Liver (tissue), 9 donors: ENCODE results near the gene IGHMBP2. TPM values are rescaled to one million over a fixed set of nuclear protein-coding genes. Genes with fewer than 3 reads are reported as not detected.

ENCODE experiments used
- DNase-seq: peaks from one replicate; pipeline ENCODE4 v3.0.0-alpha.2; 2017; ENCODE audit warnings: low spot score
- H3K27ac ChIP-seq, 2 donors: one replicate each; pipeline ENCODE4 v1.7.0; 2013; ENCODE audit warnings: inconsistent platforms in 2 of 2, low read length in 2 of 2, control low read depth in 1 of 2, low read depth in 1 of 2, mild to moderate bottlenecking in 1 of 2
- H3K27me3 ChIP-seq, 4 donors: one replicate each; pipeline versions ENCODE4 v1.6.1 to v1.7.0; 2013; ENCODE audit warnings: low read length in 3 of 4, inconsistent platforms in 1 of 4, mild to moderate bottlenecking in 1 of 4, moderate library complexity in 1 of 4; ENCODE audit not compliant: control insufficient read depth in 4 of 4, insufficient read depth in 4 of 4
- H3K36me3 ChIP-seq, 4 donors: one replicate each; pipeline versions ENCODE4 v1.6.1 to v1.7.0; 2013; ENCODE audit warnings: low read length in 3 of 4, mild to moderate bottlenecking in 3 of 4, low read depth in 1 of 4, moderate library complexity in 1 of 4; ENCODE audit not compliant: control insufficient read depth in 4 of 4, insufficient read depth in 3 of 4
- H3K4me1 ChIP-seq, 4 donors: one replicate each; pipeline versions ENCODE4 v1.6.1 to v1.7.0; 2013; ENCODE audit warnings: low read length in 3 of 4, mild to moderate bottlenecking in 3 of 4, moderate library complexity in 1 of 4; ENCODE audit not compliant: control insufficient read depth in 4 of 4, insufficient read depth in 4 of 4
- H3K4me3 ChIP-seq, 3 donors: one replicate each; pipeline versions ENCODE4 v1.6.1 to v1.7.0; 2013; ENCODE audit warnings: low read length in 3 of 3, control low read depth in 1 of 3, low read depth in 1 of 3, mild to moderate bottlenecking in 1 of 3
- H3K9ac ChIP-seq, 2 donors: one replicate each; pipeline ENCODE4 v1.7.0; 2013; ENCODE audit warnings: low read length in 2 of 2, mild to moderate bottlenecking in 2 of 2, moderate library complexity in 2 of 2, control low read depth in 1 of 2, low read depth in 1 of 2
- H3K9me3 ChIP-seq, 4 donors: one replicate each; pipeline versions ENCODE4 v1.6.1 to v1.7.0; 2013; ENCODE audit warnings: low read length in 3 of 4; ENCODE audit not compliant: control insufficient read depth in 4 of 4
- CTCF ChIP-seq: fragments of 150-350 bp; IDR thresholded peaks from 2 replicates; pipeline ENCODE4 v1.5.1; 2017; ENCODE audit warnings: improper control_type of control experiment, low read depth, low read length; ENCODE audit not compliant: missing input control
- FOXA1 ChIP-seq: IDR thresholded peaks from 2 replicates; pipeline ENCODE4 v1.6.1; 2016; ENCODE audit warnings: antibody characterized with exemption
- FOXA2 ChIP-seq: IDR thresholded peaks from 2 replicates; pipeline ENCODE4 v1.6.1; 2016; ENCODE audit warnings: antibody characterized with exemption
- HNF4A ChIP-seq, 2 donors: conservative IDR thresholded peaks; 2 replicates each; pipeline ENCODE4 v1.6.1; 2016; ENCODE audit warnings: antibody characterized with exemption in 2 of 2, mild to moderate bottlenecking in 2 of 2
- HNF4G ChIP-seq: IDR thresholded peaks from 2 replicates; pipeline ENCODE4 v1.6.1; 2016; ENCODE audit warnings: antibody characterized with exemption
- RAD21 ChIP-seq, 2 donors: IDR thresholded peaks; 2 replicates each; pipeline ENCODE4 v1.6.1; 2016; ENCODE audit warnings: antibody characterized with exemption in 2 of 2, mild to moderate bottlenecking in 2 of 2
- REST ChIP-seq: IDR thresholded peaks from 2 replicates; pipeline ENCODE4 v1.6.1; 2016; ENCODE audit warnings: antibody characterized with exemption, mild to moderate bottlenecking
- YY1 ChIP-seq: IDR thresholded peaks from 2 replicates; pipeline ENCODE4 v1.6.1; 2016; ENCODE audit warnings: antibody characterized with exemption, mild to moderate bottlenecking
- WGBS: extraction: QIAGEN DNeasy Blood & Tissue Kit; methylation state at CpG from one replicate; pipeline ENCODE4 v1.1.7; 2013; 5-methylcytosine and 5-hydroxymethylcytosine counted together
- polyA plus RNA-seq, 2 donors: library from polyadenylated mRNA; stranded (reverse) in 1 of 2; unstranded in 1 of 2; fragments of 200-250 nt in 1 of 2; fragments of >200 nt in 1 of 2; fragmentation: Nextera tagmentation in 1 of 2; extraction: Ambion mirVana in 1 of 2; gene quantifications; one replicate each; pipeline versions ENCODE4 v1.2.1 to v1.2.3, GENCODE V29; 2013 to 2015
- total RNA-seq, 2 donors: library from RNA; depleted of rRNA; stranded (reverse); fragments of >200 nt; gene quantifications; one replicate each; pipeline ENCODE4 v1.2.3, GENCODE V29; 2014
- donor health status: healthy.
- donor health status: healthy.
- donor health status: healthy.
- donor health status: healthy.
- donor health status: healthy.

Gene IGHMBP2
- total and polyA plus RNA-seq, 4 donors: 5.7 to 14.0 (median 7.0) TPM

GRCh38 chr11:68934666-68935065, 31.0 kb downstream of the IGHMBP2 start:
- H3K4me3 ChIP-seq: no peak overlapping the region
- TF ChIP-seq FOXA2 (no peak), REST (no peak), FOXA1 (no peak), CTCF (no peak), RAD21 (IDR thresholded peaks at IDR 0.05) (no peak), HNF4G (no peak)
- no peaks in the 10 kb centered on the region for H3K9me3 ChIP-seq
- no peak for DNase-seq
- H3K36me3 ChIP-seq: peaks cover 27 to 79% (median 31%) of the 10 kb centered on the region in 4 donors
- no peaks in the 10 kb centered on the region for H3K27me3 ChIP-seq
- H3K4me1 ChIP-seq: no peaks in the 10 kb centered on the region
- no peak overlapping the region for H3K27ac ChIP-seq
- no peak overlapping the region for H3K9ac ChIP-seq
- WGBS: 95% methylated on average over 13 of the region's 13 CpGs

- TF ChIP-seq YY1 (no peak), FOXA2 (no peak), HNF4A (conservative IDR thresholded peaks at IDR 0.05) (no peak), REST (no peak)
- no peak for DNase-seq
- no peaks in the 10 kb centered on the region for H3K27me3 ChIP-seq
- 97% methylated on average over 15 of the region's 15 CpGs for WGBS
- H3K9me3 ChIP-seq: no peaks in the 10 kb centered on the region
- no peak overlapping the region for H3K9ac ChIP-seq
- peaks cover 27 to 78% (median 30%) of the 10 kb centered on the region in 4 donors for H3K36me3 ChIP-seq
- no peaks in the 10 kb centered on the region for H3K4me1 ChIP-seq
- no peak overlapping the region for H3K27ac ChIP-seq
- no peak overlapping the region for H3K4me3 ChIP-seq
These were observed 31.4 kb downstream of the IGHMBP2 start for GRCh38 chr11:68935066-68935465.
